HK-2 (cell line): Measurements from ENCODE around the gene RTN4.

Source experiments
- DNase-seq: peaks from one replicate; pipeline ENCODE4 v3.0.0-alpha.2; 2018; ENCODE audit not compliant: unreplicated experiment

Gene RTN4

DNA sequence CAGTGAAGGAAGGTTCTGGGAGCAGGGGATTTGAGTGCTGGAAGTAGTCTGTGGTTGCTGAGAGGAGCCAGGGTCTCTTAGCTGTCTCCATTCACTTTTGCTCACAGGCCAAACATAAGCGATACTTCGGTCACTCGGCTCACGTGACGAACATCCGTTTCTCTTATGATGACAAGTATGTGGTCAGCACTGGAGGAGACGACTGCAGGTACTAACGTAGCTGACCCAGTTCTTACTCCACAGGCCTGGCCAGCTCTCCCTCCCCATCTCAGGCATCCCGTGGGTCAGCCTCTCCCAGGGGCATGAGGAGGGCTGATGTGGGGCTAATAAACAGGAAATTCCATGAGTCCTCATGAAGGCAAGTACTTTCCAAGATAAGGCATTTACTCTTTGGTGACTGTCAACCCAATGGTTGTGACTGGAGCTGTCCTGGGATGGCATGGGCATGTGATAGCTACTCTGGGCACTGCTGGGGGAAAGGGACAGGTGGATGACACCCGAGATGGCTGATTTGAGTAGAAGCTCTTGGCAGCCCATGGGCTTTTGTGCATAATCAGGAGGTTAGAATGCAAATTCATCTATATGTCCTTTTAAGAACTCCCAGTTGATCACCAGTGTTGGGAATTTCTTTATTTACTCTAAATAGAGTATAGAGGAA lies 81.6 kb downstream of the RTN4 start:
- DNase-seq: no peak

GRCh38 chr2:54967759-54968365 lies 82.4 kb downstream of the RTN4 start:
- DNase-seq: no peak

GRCh38 chr2:54967269-54967668 lies 83.0 kb downstream of the RTN4 start:
- no peak for DNase-seq

GRCh38 chr2:54966837-54967236 lies 83.4 kb downstream of the RTN4 start:
- DNase-seq: no peak

DNA sequence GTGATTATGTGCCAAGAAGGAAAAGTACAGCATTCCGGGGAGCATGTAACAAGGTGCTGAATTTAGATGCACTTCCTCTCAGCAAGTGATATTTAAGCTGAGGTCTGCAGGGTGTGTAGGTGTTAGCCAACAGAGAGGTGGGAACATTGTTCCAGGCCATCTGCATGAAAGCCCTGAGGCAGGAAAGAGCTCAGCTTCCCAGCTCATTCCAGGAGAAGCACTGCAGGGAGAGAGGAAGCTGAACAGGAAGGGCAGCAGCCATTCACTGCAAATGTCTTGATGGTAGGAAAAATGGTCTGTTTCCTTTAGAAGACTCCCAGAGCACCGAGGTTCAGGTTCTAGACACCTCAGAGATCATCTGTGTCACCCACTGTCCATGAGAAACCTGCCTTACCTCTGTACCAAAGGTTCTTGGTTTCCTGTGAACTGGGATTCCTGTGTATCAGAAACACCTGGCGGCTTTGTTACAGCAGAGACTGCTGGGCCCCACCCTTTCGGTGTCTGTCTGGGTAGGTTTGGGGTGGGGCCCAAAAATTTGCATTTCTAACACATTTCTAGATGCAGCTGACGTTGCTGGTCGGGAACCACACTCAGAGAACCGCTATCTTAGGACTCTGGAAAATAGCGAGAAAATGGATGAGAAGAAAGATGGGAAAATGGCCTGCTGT lies 84.0 kb downstream of the RTN4 start:
- no peak for DNase-seq

DNA sequence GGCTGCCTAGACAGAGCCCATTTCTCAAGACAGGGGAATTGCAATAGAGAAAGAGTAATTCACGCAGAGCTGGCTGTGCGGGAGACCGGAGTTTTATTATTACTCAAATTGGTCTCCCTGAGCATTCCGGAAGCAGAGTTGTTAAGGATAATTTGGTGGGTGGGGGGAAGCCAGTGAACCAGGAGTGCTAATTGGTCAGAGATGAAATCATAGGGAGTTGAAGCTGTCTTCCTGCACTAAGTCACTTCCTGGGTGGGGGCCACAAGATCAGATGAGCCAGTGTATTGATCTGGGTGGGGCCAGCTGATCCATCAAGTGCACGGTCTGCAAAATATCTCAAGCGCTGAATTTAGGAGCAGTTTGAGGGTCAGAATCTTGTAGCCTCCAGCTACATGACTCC lies 84.8 kb downstream of the RTN4 start:
- DNase-seq: no peak

GRCh38 chr2:54964816-54965215 lies 85.4 kb downstream of the RTN4 start:
- DNase-seq: no peak

DNA sequence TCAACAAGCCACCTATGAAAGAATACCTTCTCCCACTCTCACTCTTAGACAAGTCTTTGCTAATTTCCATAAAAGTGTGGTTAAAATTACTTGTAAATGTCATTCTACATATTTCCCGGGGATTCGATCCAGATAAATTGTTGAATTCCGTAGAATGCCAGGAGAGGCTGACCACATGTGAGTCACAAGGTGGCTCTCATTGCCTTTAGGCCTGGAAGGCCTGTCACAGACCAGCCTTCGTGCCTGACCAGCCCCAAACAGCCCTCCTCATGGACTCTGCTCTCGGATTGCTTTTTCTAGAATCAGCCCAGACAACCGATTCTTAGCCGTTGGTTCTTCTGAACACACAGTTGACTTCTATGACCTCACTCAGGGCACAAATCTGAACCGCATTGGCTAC lies 86.0 kb downstream of the RTN4 start:
- DNase-seq: no peak

DNA sequence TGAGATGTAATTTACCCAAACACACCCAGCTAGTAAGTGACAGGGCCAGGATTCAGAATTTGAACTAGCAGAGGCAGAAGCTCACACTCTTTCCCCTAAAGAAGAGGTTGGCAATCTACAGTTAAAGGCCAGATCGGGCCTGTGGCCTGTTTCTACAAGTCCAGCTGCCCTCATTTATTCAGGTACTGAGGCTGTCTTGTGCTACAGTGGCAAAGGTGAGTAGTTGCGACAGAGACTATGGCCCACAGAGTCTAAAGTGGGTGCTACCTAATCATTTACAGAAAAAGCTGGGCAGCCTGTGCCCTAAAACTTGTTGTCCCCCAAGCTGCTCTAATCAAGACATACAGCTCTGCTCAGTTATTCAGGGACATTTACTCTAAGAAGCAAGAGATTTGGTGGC lies 86.8 kb downstream of the RTN4 start:
- no peak for DNase-seq

DNA sequence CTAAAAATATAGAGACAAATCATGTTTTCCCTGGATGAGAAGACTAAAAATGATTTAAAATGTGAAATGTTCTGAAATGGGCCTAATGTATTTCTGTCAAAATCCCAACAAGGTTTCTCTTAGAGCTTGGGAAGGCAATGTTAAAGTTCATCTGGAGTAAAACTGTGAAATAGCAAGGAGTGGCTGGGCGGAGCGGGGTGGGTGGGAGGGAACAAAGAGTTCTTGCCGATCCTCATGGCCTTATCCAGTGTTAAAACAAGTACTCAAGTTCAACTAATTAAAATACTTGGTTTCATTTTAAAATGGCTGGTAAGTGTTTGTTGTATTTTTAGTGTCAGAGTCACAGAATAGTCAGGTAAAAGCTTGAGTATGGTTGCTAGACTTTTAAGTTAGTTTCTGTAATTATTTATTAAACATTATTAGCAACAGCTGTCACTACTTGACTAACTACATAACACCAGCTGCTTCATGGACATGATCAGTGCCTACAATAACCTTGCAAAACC lies 87.3 kb downstream of the RTN4 start:
- DNase-seq: no peak

- no peak for DNase-seq
Measured at GRCh38 chr2:54962511-54962910, 87.7 kb downstream of the RTN4 start.

DNA sequence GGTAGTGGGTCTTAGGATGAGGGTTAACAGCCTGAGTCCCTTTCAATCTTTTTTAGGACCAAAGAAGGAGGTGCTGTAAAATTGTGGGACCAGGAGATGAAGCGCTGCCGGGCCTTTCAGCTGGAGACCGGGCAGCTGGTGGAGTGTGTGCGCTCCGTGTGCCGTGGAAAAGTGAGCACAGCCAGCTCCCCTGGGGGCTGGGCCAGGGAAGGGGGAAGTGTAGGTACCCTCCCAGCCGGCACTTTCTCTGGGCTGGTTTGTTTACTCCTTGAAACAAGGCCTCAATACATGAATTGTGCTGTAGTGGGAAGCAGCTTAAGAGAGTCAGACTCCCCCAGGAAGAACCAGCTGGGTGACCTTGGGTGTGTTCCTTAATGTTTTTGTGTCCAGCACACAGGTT lies 90.1 kb downstream of the RTN4 start:
- DNase-seq: no peak

DNA sequence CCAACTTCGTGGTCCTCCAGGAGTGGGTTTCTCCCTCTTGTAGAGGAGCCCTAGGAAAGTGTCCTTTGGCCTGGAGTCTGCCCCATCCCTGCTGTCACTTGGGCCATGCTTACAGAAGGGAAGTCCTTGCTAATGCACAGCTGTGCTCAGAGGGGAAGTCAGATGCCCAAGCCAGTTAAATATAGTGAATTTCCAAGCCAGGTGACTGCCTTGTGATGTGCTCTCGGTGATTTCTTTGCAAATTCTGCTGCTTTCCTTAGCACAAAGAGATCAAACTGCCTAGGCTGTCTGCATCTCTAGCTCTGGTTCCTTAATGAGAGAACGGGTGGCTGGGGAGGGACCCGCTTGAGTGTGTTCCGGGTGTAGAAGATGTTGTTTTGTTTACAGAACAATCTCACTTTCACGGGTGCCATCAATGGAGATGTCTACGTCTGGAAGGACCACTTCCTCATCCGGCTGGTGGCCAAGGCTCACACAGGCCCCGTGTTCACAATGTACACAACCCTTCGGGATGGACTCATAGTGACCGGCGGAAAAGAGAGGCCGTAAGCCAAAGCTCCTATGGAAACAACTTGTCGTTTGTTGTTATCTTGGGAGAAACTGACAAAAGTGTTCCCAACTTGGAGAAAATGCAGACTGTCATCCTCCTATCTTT lies 91.4 kb downstream of the RTN4 start:
- DNase-seq: no peak

GRCh38 chr2:54957321-54957999 lies 92.8 kb downstream of the RTN4 start:
- DNase-seq: no peak

- no peak for DNase-seq
Measured at GRCh38 chr2:54956111-54956627, 94.1 kb downstream of the RTN4 start.

GRCh38 chr2:54955358-54956110 lies 94.7 kb downstream of the RTN4 start:
- no peak for DNase-seq

DNA sequence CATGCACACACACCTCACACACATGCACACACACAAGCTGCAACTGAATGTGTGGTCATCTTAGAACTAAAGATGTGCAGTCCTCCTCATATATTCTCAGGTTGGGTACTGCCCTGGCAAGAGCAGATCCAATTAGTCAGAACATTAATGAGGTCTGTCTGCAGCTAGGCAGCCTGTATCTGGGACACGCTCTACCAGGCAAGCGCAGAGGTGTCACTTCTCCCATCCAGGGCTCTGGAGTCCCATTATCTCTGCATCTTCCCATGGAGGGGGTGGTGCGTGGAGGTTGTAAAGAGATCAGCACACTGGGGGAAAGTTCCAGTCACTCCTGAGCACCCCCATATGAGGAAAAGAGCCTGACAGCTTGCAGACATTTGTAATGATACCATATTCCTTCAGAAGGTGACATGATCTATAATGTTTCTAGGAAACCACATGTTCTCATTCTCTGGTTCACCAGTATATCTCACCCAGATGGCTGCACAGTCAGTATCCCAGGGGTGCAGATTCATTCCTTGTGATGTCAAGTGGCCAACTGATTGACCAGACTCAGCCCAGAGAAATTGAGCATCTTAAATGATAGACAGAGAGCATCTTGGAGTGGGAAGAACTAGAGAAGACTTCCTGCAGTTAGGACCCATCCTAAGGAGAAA lies 95.4 kb downstream of the RTN4 start:
- DNase-seq: no peak

DNA sequence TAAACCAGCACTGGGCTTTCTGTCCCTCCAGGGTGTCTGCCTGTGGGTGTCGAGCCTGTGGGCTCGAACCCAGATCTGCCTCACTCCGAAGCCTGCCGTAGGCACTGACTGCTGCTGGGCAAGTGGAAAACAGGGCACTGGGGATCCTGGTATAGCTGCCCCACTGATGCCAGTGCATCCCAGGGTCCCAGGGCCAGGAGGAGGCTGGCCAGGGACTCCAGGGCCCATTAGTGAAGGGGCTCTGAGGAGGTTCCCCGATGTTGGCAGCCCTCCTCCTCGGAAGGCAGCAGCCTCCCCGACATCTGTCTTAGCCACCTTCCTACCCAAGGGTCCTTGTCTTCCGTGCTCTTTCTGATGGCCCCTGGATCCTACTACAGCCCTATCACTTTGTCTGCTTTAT lies 96.1 kb downstream of the RTN4 start:
- no peak for DNase-seq

DNA sequence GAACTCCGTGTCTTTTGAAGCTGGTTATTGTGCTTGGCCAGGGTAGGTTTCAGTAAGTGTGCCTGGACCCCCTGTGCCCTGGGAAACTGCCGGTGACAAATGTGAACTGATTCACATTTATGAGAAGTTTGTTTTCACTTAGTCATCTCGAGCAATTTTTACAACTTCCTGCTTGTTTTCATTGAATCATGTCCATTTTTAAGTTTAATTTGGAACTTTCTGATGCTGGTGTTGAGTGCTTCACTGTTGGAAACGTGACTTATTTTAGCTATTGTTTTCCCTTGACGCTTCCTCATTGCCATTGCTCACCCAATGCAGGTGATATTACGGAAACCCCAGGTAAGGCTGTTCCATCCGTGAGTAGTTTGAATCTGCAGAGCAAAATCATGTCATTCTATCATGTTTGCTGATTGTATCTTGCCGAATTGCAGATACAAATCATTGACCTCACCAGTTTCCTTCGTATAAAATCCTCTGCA lies 97.2 kb downstream of the RTN4 start:
- DNase-seq: no peak

GRCh38 chr2:54952425-54952824 lies 97.8 kb downstream of the RTN4 start:
- no peak for DNase-seq
